Measurements from ENCODE around the gene FDX2.

GRCh38 chr19:10320602-10321416 is 5.0 kb upstream of the FDX2 start:
- no peak for TF ChIP-seq CTCF (IDR thresholded peaks at IDR 0.05)
- TF ChIP-seq POLR2A (IDR thresholded peaks at IDR 0.05), result no peak
- no peak for TF ChIP-seq POLR2AphosphoS5 (IDR thresholded peaks at IDR 0.05)

All from sigmoid colon (tissue), 4 donors.